Fibroblast of the aortic adventitia (primary cell): ENCODE results near the gene WNK2. TPM values are rescaled to one million over a fixed set of nuclear protein-coding genes. Genes with fewer than 3 reads are reported as not detected.
A peak's percentile ranks its signal among the peaks of the same experiment; 100 is the strongest.

ENCODE experiments used
- DNase-seq: peaks from one replicate; pipeline ENCODE4 v3.0.0-alpha.2; 2010; ENCODE audit warnings: low read depth
- H3K4me3 ChIP-seq: 2 replicates; pipeline ENCODE4 v1.5.1; 2011; ENCODE audit warnings: low read depth, mild to moderate bottlenecking, control low read depth, low read length, moderate library complexity
- total RNA-seq: library from RNA; depleted of rRNA; stranded (reverse); fragments of >200 nt; gene quantifications from 2 replicates; pipeline ENCODE4 v1.2.3, GENCODE V29; 2012; ENCODE audit warnings: low replicate concordance
- TF ChIP-seq, protein P1 (sequence below): IDR thresholded peaks from 2 replicates; pipeline ENCODE4 v1.5.1; 2011; ENCODE audit warnings: mild to moderate bottlenecking, low read length, control low read depth, inconsistent platforms; ENCODE audit not compliant: insufficient read depth

WNK2 gene
- total RNA-seq, 1 donor, result not detected

DNA sequence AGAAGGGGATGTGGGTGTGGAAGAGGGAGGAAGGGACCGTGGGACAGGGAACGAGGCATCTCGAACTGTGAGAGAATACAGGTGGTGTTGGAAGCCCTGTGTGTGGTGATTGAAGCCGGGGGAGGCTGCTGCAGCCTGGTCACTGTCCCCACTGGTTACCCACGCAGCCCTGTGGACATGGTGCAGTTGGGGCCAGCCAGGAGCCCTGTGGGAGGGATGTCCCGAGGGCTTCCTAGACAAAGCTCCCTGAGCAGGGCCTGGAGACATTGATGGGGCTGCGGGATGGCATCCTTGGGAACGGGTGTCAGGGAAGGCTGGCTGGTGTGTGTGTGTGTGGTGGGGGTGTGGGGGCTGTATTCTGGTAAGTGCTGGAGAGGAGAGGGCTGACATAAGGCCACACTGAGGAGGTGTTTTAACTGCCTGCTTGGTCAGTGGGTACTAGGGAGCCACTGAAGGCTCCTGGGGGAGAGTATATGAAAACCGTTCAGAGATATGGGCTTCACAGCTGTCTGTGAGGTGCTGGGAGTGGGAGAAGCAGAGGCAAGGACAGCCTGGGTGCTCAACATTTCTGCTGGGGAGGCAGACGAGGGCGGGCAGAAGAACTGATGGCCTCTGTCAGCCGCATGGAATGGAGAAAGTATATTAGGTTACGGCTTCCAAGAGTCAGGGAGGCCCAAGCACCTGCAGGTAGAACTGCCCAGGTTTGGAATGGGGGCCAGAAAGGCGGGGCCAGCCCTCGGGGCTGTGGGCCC, 20.0 kb downstream of the WNK2 start:
- TF ChIP-seq, protein P1, sequence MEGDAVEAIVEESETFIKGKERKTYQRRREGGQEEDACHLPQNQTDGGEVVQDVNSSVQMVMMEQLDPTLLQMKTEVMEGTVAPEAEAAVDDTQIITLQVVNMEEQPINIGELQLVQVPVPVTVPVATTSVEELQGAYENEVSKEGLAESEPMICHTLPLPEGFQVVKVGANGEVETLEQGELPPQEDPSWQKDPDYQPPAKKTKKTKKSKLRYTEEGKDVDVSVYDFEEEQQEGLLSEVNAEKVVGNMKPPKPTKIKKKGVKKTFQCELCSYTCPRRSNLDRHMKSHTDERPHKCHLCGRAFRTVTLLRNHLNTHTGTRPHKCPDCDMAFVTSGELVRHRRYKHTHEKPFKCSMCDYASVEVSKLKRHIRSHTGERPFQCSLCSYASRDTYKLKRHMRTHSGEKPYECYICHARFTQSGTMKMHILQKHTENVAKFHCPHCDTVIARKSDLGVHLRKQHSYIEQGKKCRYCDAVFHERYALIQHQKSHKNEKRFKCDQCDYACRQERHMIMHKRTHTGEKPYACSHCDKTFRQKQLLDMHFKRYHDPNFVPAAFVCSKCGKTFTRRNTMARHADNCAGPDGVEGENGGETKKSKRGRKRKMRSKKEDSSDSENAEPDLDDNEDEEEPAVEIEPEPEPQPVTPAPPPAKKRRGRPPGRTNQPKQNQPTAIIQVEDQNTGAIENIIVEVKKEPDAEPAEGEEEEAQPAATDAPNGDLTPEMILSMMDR, result no peak
- H3K4me3 ChIP-seq, result no peak overlapping the region
- DNase-seq, result no peak

GRCh38 chr9:93204470-93205043, 20.6 kb downstream of the WNK2 start:
- no peak overlapping the region for H3K4me3 ChIP-seq
- TF ChIP-seq, protein P1, result no peak
- no peak for DNase-seq

- TF ChIP-seq, protein P1, result no peak
- DNase-seq, result peak; percentile 17
- no peak overlapping the region for H3K4me3 ChIP-seq
Observed at GRCh38 chr9:93205045-93205768, 21.3 kb downstream of the WNK2 start.

DNA sequence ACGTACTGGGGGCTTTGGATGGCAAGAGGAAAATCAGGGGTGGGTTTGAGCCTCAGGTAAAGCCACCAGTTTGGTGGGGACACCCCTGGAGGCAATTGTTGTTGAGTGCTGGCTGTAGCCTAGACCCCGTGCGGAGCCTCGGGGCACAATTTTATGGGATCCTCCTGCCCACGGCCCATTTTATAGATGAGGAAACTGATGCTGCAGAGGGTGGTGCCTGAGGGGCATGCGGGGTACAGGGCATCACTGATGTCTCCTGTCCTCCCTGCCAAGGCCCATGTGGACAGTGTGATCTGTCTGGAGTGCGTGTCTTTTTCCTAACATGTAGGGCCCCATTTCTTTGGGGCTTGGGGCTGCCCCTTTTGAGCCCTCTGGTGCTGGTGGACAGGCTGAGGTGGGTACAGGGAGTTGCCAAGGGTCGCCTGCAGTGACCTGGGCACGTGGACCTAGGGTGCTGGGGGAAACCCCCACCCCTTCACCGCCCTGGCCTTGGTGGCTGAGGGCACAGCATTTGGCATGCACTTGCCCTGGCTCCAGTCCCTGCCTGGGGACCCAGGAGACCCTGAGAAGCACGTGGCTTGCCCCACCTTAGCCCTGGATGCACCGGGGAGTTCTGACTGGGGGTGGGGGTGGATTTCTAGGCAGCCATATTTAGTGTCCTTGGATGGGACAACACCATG, 22.1 kb downstream of the WNK2 start:
- TF ChIP-seq, protein P1, result no peak
- DNase-seq, result no peak
- no peak overlapping the region for H3K4me3 ChIP-seq

DNA sequence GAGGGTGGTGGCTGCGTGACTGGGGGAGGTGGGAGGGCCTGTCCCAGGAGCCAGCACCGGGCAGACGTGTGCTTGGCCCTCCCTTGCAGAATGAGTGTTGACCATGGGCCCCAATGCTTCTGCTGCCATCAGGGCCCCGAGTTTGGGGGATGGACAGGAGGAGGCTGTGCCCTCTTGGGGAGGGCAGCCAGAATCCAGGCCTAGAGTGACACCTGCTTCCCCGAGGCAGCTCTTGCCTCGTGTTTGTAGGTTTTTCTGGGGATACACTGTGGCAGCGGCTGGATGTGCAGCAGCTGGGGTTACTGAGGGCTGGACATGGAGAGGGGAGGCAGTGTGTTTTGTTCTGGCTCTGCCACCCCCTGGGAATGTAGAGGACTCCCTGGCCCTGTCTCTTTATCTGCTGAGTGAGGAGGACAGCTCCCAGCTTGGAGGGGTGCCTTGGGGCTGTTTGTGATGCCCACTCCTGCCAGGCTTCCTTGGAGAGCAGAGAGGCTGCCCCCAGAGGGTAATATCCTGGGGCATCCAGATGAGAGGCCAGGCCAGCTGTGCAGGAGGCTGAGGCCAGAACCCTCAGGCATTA, 22.7 kb downstream of the WNK2 start:
- H3K4me3 ChIP-seq, result no peak overlapping the region
- DNase-seq, result no peak
- TF ChIP-seq, protein P1, result no peak

DNA sequence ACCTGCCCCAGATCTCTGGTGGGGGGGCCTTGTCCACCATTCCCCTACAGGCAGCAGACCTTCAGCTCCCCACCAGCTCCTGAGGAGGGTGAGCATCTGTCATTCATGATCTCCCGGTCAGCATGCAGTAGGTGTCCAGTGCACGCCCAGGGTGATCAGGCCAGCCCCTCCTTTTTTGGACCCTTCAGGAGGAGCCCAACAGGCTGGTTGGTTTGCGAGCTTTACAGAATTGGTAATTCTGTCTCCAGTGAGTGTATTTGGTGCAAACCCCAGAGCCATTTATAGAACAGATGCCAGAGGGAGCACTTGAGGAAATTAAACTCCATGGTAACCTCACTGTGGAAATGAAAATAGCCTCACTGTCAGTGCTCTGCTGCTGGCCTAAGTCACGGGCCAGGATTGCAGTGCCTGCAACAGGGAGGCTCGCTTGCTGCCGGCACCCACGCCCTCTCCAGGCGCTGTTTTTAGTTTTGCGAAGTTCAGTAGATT, 23.4 kb downstream of the WNK2 start:
- DNase-seq, result peak; percentile 77
- TF ChIP-seq, protein P1, result no peak
- no peak overlapping the region for H3K4me3 ChIP-seq
